ENCODE measurements around the gene IL1B. TPM values are rescaled to one million over a fixed set of nuclear protein-coding genes. Genes with fewer than 3 reads are reported as not detected.

Gene IL1B
- total RNA-seq, 2 donors from 2014 or later = 4.0 to 6.2 TPM

DNA sequence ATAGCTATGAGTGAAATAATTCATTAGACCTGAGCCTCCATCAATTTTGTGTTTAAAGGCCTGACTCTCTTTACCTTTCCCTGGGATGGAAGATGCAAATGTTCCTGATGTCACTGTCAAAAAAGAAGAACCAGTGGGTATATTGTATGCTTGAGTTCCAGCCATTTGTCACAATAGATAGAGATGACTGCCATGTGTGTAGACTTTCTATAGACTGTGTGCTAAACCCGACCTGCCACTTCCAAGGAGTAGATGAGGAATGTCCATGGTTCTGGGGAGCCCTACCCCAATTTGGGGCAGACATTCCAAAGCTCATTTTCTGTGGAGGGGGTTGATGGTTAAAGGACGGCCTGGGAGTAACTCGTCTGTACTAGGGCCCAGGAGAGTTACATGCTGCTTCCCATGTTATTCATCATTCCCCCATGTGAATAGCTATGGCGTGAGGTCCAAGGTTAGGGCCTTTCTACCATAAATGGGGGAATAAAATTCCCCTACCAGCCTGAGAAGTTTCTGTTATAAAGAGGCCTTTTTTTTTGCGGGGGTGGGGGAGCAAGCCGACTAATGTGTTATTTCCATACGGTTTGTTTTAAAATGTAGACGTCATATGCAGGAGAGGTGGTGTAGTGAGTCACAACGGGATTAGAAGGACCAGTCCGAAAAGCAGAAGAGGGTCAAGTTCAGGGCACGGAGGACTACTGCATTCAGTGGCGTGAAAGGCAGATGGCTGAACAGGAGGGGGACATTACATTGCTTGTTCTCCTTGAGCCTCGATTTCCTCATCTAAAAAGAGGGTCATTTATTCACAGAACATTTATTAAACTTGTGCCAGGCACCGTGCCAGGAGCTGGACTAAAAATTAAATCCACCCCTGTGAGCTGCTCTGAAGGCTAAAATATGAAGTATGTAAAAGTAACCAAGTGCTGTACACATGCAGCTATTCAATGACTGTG, 24.0 kb downstream of the IL1B start:
- Histone ChIP-seq H3K27me3 (replicated peaks; ENCODE audit: insufficient read depth) (no peaks in the 10 kb centered on the region), H3K36me3 (no peaks in the 10 kb centered on the region), H3K4me3 (no peak overlapping the region), H3K9me3 (no peaks in the 10 kb centered on the region), H3K27ac (no peak overlapping the region), H3K4me1 (ENCODE audit: control insufficient read depth in 1 of 2, low read depth in 2 of 2) (no peaks in the 10 kb centered on the region)
- ATAC-seq (ENCODE audit: insufficient number of reproducible peaks, low FRiP score, low read depth) = no peak
- no peak for DNase-seq (ENCODE audit: low spot score)
- TF ChIP-seq, protein P1, sequence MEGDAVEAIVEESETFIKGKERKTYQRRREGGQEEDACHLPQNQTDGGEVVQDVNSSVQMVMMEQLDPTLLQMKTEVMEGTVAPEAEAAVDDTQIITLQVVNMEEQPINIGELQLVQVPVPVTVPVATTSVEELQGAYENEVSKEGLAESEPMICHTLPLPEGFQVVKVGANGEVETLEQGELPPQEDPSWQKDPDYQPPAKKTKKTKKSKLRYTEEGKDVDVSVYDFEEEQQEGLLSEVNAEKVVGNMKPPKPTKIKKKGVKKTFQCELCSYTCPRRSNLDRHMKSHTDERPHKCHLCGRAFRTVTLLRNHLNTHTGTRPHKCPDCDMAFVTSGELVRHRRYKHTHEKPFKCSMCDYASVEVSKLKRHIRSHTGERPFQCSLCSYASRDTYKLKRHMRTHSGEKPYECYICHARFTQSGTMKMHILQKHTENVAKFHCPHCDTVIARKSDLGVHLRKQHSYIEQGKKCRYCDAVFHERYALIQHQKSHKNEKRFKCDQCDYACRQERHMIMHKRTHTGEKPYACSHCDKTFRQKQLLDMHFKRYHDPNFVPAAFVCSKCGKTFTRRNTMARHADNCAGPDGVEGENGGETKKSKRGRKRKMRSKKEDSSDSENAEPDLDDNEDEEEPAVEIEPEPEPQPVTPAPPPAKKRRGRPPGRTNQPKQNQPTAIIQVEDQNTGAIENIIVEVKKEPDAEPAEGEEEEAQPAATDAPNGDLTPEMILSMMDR (IDR thresholded peaks at IDR 0.05) = no peak

DNA sequence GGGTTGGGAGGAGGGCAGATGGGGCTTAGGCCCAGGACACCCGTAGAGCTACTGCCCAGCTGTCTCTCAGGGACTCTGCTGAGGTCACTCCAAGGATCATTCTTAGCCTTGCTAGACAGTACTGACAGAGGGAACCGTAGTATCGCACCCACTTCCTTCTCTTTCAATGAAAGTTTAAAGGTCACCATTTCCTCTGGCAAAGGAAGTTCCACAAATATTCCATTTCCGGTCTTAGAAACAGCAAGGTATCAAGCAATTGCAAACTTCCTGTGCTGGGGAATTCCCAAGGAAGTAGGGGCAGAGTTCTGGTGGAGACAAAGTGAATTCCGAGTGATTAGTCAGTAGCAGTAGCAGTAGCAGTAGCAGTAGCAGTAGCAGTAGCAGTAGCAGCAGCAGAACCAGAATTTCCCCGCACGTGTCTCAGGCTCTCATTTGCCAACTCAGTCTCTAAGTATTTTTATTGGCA, 24.7 kb downstream of the IL1B start:
- H3K27ac ChIP-seq = no peak overlapping the region
- H3K36me3 ChIP-seq = no peaks in the 10 kb centered on the region
- no peak overlapping the region for H3K4me3 ChIP-seq
- H3K9me3 ChIP-seq = no peaks in the 10 kb centered on the region
- ATAC-seq (ENCODE audit: insufficient number of reproducible peaks, low FRiP score, low read depth) (no peak), DNase-seq (ENCODE audit: low spot score) (no peak)
- TF ChIP-seq, protein P1 (IDR thresholded peaks at IDR 0.05) = no peak
- no peaks in the 10 kb centered on the region for H3K4me1 ChIP-seq (ENCODE audit: control insufficient read depth in 1 of 2, low read depth in 2 of 2)
- H3K27me3 ChIP-seq (replicated peaks; ENCODE audit: insufficient read depth) = no peaks in the 10 kb centered on the region

DNA sequence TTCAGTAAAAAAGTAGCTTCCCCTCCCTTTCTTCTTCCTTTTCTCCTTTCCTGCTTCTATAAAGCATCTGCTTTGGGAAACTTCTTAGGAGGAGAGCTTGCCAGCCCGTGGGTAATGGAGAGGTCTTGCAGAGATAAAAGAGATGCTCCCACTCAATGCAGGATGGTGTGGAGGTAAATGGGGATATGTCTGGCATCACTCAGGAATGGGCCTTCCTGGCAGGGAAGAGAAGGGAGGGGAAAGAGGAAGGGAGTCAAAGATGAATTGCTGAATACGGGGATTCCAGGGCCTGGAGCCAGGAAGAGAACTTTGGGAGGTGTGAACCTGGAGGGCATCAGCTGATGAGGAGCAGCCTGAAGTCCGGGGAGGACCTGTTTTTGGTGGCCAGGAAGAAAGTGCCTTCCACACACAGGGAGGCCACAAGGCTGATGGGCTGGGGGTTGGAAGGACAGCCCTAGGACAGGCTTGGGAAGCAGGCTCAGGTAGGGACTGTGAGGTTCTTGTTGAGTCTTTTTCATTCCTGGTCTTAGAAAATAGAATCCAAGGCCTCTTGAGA, 25.2 kb downstream of the IL1B start:
- ATAC-seq (ENCODE audit: insufficient number of reproducible peaks, low FRiP score, low read depth) (no peak), DNase-seq (ENCODE audit: low spot score) (no peak)
- H3K36me3 ChIP-seq = no peaks in the 10 kb centered on the region
- no peak overlapping the region for H3K4me3 ChIP-seq
- no peaks in the 10 kb centered on the region for H3K4me1 ChIP-seq (ENCODE audit: control insufficient read depth in 1 of 2, low read depth in 2 of 2)
- no peaks in the 10 kb centered on the region for H3K27me3 ChIP-seq (replicated peaks; ENCODE audit: insufficient read depth)
- H3K9me3 ChIP-seq = no peaks in the 10 kb centered on the region
- TF ChIP-seq, protein P1 (IDR thresholded peaks at IDR 0.05) = no peak
- H3K27ac ChIP-seq = no peak overlapping the region

DNA sequence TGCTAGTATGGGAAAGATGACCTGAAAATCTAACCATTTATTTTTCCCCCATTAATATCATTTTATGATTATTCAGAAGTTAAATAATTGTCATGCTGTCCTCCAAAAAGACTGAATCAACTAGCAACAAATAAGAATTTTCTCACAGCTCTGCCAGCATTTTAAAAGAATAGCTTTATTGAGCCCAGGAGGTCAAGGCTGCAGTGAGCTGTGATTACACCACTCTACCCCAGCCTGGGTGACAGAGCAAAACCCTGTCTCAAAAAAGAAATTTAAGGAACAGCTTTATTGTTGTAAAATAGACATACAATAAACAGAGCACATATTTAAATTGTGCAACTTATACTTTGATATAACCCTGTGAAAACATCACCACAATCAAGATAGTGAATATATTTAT, 27.5 kb downstream of the IL1B start:
- no peaks in the 10 kb centered on the region for H3K9me3 ChIP-seq
- DNase-seq (ENCODE audit: low spot score) (no peak), ATAC-seq (ENCODE audit: insufficient number of reproducible peaks, low FRiP score, low read depth) (no peak)
- no peaks in the 10 kb centered on the region for H3K4me1 ChIP-seq (ENCODE audit: control insufficient read depth in 1 of 2, low read depth in 2 of 2)
- no peaks in the 10 kb centered on the region for H3K36me3 ChIP-seq
- no peaks in the 10 kb centered on the region for H3K27me3 ChIP-seq (replicated peaks; ENCODE audit: insufficient read depth)
- no peak overlapping the region for H3K4me3 ChIP-seq
- TF ChIP-seq, protein P1 (IDR thresholded peaks at IDR 0.05) = no peak
- H3K27ac ChIP-seq = no peak overlapping the region

DNA sequence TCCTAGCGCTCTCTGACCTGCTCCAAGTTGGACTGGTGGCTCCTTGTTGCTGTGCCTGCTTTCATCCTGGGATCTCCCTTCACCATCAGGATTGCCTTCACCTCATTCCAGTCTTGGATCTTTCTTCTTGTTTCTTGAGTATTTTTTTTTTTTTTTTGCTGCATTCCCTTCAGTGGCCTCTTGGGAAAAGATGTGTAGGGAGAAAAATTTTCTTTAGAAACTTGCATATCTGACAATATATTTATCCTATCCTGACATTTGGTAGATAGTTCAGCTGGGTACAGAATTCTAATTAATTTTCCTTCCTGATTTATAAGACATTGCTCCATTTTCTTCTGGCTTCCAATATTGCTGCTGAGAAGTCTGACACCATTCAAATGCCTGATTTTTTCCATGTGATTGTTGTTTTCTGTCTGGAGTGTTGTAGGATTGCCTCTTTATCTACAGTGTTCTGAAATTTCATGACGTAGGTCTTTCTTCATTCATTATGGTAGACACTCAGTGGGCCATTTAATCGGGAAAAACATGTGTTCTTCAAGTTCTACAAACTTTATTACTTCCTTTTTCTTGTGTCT, 29.3 kb downstream of the IL1B start:
- Histone ChIP-seq H3K27me3 (replicated peaks; ENCODE audit: insufficient read depth) (no peaks in the 10 kb centered on the region), H3K4me1 (ENCODE audit: control insufficient read depth in 1 of 2, low read depth in 2 of 2) (no peaks in the 10 kb centered on the region), H3K36me3 (no peaks in the 10 kb centered on the region), H3K9me3 (no peaks in the 10 kb centered on the region), H3K4me3 (no peak overlapping the region), H3K27ac (no peak overlapping the region)
- DNase-seq (ENCODE audit: low spot score) (no peak), ATAC-seq (ENCODE audit: insufficient number of reproducible peaks, low FRiP score, low read depth) (no peak)
- TF ChIP-seq, protein P1 (IDR thresholded peaks at IDR 0.05) = no peak

Measured in thoracic aorta (tissue), 2 donors.